HG03135 (cell line): ENCODE results near the gene ACTR2.
"Not testable (repeated sequence)": the region's sequence is repeated elsewhere in the genome, so short reads cannot be mapped to it uniquely, and the experiment has no call there.

ENCODE experiments used
- ATAC-seq: cut with Tn5 transposase; IDR thresholded peaks from one replicate; pipeline ENCODE4 v1.9.1; 2021; ENCODE audit warnings: mild to moderate bottlenecking, moderate library complexity; ENCODE audit not compliant: unreplicated experiment

The ACTR2 gene

GRCh38 chr2:65228263-65228750 lies 676 bp downstream of the ACTR2 start:
- peak; percentile 44 for ATAC-seq

- no peak for ATAC-seq
Observed at GRCh38 chr2:65231121-65231520, 3.5 kb downstream of the ACTR2 start.

GRCh38 chr2:65231892-65232477 lies 4.4 kb downstream of the ACTR2 start:
- ATAC-seq, result no peak

GRCh38 chr2:65232636-65233035 lies 5.0 kb downstream of the ACTR2 start:
- no peak for ATAC-seq

GRCh38 chr2:65240657-65241056 lies 13.0 kb downstream of the ACTR2 start:
- ATAC-seq, result no peak

- ATAC-seq, result not testable (repeated sequence)
Observed at GRCh38 chr2:65244452-65244851, 16.8 kb downstream of the ACTR2 start.

GRCh38 chr2:65252640-65253039 lies 25.0 kb downstream of the ACTR2 start:
- ATAC-seq, result no peak

- no peak for ATAC-seq
Observed at GRCh38 chr2:65255356-65255755, 27.7 kb downstream of the ACTR2 start.

- ATAC-seq, result no peak
Observed at GRCh38 chr2:65256054-65256453, 28.4 kb downstream of the ACTR2 start.

- ATAC-seq, result not testable (repeated sequence)
Observed at GRCh38 chr2:65257866-65258265, 30.2 kb downstream of the ACTR2 start.

GRCh38 chr2:65261676-65262075 lies 34.0 kb downstream of the ACTR2 start:
- no peak for ATAC-seq

- no peak for ATAC-seq
Observed at GRCh38 chr2:65263262-65263661, 35.6 kb downstream of the ACTR2 start.

GRCh38 chr2:65263986-65264385 lies 36.4 kb downstream of the ACTR2 start:
- ATAC-seq, result no peak

- no peak for ATAC-seq
Observed at GRCh38 chr2:65264821-65265670, 37.4 kb downstream of the ACTR2 start.

GRCh38 chr2:65265671-65266045 lies 38.0 kb downstream of the ACTR2 start:
- ATAC-seq, result no peak

GRCh38 chr2:65267008-65267407 lies 39.4 kb downstream of the ACTR2 start:
- ATAC-seq, result no peak

GRCh38 chr2:65268957-65269356 lies 41.3 kb downstream of the ACTR2 start:
- no peak for ATAC-seq

- no peak for ATAC-seq
Observed at GRCh38 chr2:65273344-65273743, 45.7 kb downstream of the ACTR2 start.

GRCh38 chr2:65275141-65275915 lies 47.7 kb downstream of the ACTR2 start:
- no peak for ATAC-seq

GRCh38 chr2:65276609-65277008 lies 49.0 kb downstream of the ACTR2 start:
- ATAC-seq, result no peak

- no peak for ATAC-seq
Observed at GRCh38 chr2:65277118-65277517, 49.5 kb downstream of the ACTR2 start.
